HG03378 (cell line): ENCODE results near the gene ADAM22.
"Not testable (repeated sequence)": the region's sequence is repeated elsewhere in the genome, so short reads cannot be mapped to it uniquely, and the experiment has no call there.

Source experiments
- ATAC-seq: cut with Tn5 transposase; IDR thresholded peaks from one replicate; pipeline ENCODE4 v1.9.1; 2021; ENCODE audit warnings: mild to moderate bottlenecking, moderate library complexity; ENCODE audit not compliant: unreplicated experiment

Gene ADAM22

GRCh38 chr7:87933953-87934698, at the start of gene ADAM22:
Gene ADAM22, plus strand, starts transcription at chr7:87934251. Its CDS starts 215 bp downstream, at chr7:87934466.
- peak; percentile 95 for ATAC-seq

GRCh38 chr7:87885018-87885417, 49.0 kb upstream of the ADAM22 start:
- ATAC-seq: no peak

DNA sequence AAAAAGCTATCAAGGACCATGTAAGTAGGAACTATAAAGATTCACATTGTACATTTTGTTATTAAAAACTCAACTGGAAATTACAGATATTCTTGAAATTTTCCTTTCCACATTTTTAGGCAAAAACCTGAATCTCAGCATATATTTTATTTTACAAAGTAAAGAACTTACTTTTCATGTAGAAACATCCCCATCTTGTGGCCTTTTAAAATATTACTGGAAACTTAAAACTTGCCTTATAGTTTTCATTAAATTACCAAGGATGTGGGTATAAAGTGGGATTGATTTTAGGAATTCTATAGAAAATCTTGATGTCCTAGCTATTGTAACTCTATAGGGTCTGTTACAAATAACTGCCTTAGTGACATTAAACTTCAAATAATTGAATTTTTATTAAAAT, 47.2 kb upstream of the ADAM22 start:
- no peak for ATAC-seq

GRCh38 chr7:87895363-87895762, 38.7 kb upstream of the ADAM22 start:
- no peak for ATAC-seq

GRCh38 chr7:87899255-87899654, 34.8 kb upstream of the ADAM22 start:
- ATAC-seq: no peak

- not testable (repeated sequence) for ATAC-seq
These were observed 26.7 kb upstream of the ADAM22 start for GRCh38 chr7:87907136-87907906.

- not testable (repeated sequence) for ATAC-seq
These were observed 25.2 kb upstream of the ADAM22 start for GRCh38 chr7:87908814-87909213.

GRCh38 chr7:87912121-87912520, 21.9 kb upstream of the ADAM22 start:
- no peak for ATAC-seq

GRCh38 chr7:87918740-87919139, 15.3 kb upstream of the ADAM22 start:
- no peak for ATAC-seq

- ATAC-seq: no peak
These were observed 14.2 kb upstream of the ADAM22 start for GRCh38 chr7:87919875-87920274.

DNA sequence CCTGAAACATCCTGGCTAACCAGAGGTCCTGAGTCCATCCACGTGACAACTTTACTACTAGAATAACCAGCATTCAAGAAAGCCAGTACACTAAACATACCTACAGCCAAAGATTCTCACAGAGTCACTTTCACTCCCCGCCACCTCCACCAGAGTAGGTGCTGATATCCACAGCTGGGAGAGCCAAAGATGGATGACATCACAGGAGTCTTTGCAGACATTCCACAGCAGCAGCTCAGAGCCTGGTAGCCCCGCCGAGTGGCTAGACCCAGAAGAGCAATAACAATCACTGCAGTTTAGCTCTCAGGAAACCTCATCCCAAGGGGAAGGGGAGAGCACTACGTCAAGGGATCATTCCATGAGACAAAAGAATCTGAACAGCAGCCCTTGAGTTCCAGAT, 13.5 kb upstream of the ADAM22 start:
- no peak for ATAC-seq

- not testable (repeated sequence) for ATAC-seq
These were observed 11.2 kb upstream of the ADAM22 start for GRCh38 chr7:87922759-87923395.

GRCh38 chr7:87926581-87927461, 7.2 kb upstream of the ADAM22 start:
- peak; percentile 98 for ATAC-seq

- ATAC-seq: peak; percentile 33
These were observed 472 bp upstream of the ADAM22 start for GRCh38 chr7:87933605-87933952.

DNA sequence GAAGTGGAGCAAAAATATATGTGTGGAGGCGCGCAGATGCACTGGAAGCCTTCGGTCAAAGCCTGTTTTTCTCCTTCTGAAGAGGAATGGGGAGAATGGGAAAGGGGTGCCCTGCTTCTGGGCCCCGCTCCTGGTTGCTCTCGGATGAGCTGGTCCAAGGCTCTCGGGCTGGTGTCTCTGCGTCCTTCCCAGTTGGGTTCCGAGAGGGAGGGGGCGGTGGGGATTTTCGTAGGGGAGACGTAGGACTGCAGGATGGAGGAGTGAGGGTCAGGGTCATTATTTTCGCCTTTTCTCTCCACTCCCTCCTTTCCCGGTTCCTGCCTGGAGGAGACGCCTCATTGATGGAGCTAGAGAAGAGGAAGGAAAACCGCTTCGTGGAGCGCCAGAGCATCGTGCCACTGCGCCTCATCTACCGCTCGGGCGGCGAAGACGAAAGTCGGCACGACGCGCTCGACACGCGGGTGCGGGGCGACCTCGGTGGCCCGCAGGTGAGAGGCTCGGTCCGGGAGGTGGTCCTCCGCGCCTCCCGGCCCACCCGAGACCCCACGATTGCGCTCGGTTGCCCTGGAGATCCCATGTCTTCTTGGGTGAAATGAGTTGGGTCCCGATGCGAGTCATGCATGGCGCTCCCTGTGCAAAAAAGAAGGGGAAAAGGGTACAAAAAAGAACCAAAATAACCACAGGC, 790 bp downstream of the ADAM22 start:
- no peak for ATAC-seq

DNA sequence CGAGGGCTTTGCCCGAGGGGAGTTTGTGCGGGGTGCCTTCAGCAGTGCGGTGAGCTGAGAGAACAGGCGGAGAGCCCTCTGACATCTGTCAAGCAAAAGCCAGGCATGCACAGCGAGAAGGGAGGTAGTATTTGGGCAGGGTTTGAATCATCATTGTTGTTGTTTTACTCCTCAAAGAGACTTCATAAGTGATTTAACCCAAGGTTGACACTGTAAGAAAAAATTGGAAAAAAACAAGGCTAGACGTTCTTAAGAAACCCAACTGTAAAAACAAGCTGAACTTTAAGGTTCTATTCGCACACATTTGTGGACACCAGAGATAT, 1.3 kb downstream of the ADAM22 start:
- no peak for ATAC-seq

GRCh38 chr7:87941138-87941537, 7.1 kb downstream of the ADAM22 start:
- ATAC-seq: no peak

GRCh38 chr7:87944547-87944946, 10.5 kb downstream of the ADAM22 start:
- no peak for ATAC-seq

- not testable (repeated sequence) for ATAC-seq
These were observed 11.9 kb downstream of the ADAM22 start for GRCh38 chr7:87945926-87946325.

GRCh38 chr7:87948371-87948770, 14.3 kb downstream of the ADAM22 start:
- no peak for ATAC-seq
